Prostate gland (tissue), 2 donors: ENCODE measurements around the gene HOXB7.

ENCODE experiments used
- CTCF ChIP-seq, 4 experiments: fragments of 200-600 bp in 2 of 4; fragments of 450-650 bp in 2 of 4; sonication (generic) in 2 of 4; IDR thresholded peaks; 1 replicate in 3 of 4; 2 replicates in 1 of 4; pipeline ENCODE4 v1.5.1; 2016 to 2019; ENCODE audit warnings: antibody characterized with exemption in 4 of 4, mild to moderate bottlenecking in 2 of 4, moderate library complexity in 2 of 4
- POLR2A ChIP-seq: fragments of 450-650 bp; IDR thresholded peaks from one replicate; pipeline ENCODE4 v1.6.1; 2016; ENCODE audit warnings: antibody characterized with exemption, mild to moderate bottlenecking

GRCh38 chr17:48601539-48602425 lies 9.0 kb downstream of the HOXB7 start:
- TF ChIP-seq CTCF (IDR thresholded peaks at IDR 0.05): no peak
- TF ChIP-seq POLR2A: no peak
